Suppressor macrophage treated with lipopolysaccharide for 4 hours (primary cell): Measurements from ENCODE around the gene DRP2.
"Not testable (repeated sequence)": the region's sequence is repeated elsewhere in the genome, so short reads cannot be mapped to it uniquely, and the experiment has no call there.

Experiments
- DNase-seq: peaks from one replicate; pipeline ENCODE4 v3.0.0-alpha.2; 2020

Gene DRP2

DNA sequence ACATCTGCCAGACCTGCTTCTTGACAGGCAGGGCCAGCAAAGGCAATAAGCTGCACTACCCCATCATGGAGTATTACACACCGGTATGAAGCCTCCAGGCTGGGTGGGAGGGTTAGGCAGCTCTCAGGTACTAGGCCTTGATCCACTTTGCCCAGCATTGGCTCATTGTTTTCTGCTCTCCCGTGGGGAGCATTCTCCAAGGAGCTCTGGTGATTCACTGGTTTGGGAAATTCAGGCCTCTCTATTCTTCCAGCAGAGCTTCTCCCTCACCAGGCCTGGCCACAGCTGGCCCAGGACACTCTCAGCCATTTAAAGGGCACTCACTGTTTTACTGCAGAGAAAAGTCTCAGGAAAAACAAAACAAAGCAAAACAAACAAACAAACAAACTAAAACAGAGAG lies 33.0 kb downstream of the DRP2 start:
- DNase-seq: no peak

DNA sequence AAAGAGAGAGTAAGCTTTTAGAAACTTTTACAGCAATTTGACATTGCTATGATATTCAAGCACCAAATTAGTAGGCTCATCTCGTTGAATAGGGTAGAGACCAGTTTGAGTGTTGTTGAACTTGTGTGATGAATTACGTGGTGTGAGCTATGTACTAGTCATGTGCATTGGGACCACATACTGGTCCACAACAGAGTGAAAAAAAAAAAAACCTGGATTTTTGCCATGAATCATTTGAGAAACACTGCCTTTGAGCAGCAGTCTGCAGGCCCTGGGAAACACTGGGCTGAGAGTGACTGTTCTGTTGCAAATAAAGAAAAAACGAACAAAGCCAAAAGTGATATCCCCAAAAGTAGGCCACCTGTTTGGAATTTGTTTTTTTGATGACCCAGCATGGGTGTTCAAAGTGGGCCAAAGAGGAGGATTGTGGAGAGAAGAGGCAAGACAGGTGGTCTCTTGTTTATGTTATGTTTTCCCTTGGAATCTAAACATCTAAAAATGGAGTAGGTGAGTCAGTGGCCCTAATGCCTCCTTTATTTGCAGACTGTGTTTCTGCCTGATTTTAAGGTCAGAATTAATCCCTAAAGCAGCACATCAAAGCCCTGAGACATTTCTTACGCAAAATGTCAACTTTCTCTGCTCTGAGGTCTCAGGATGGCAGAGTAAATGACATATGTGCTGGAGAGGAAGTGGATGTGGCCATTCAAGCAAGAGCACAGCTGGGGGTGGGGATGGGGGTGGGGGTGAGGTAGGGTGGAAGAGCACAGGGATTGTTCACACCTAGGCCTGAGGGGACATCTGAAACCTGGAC lies 38.1 kb downstream of the DRP2 start:
- no peak for DNase-seq

DNA sequence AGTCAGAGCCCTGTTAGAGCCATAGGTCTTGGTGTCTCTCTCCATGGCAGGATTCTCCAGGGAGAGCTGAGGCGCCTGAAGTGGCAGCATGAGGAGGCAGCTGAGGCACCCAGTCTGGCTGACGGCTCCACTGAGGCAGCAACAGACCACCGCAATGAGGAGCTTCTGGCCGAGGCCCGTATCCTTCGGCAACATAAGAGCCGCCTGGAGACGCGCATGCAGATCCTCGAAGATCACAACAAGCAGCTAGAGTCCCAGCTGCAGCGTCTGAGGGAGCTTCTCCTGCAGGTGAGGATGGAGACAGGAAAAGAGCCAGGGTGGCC lies 38.6 kb downstream of the DRP2 start:
- DNase-seq: no peak

DNA sequence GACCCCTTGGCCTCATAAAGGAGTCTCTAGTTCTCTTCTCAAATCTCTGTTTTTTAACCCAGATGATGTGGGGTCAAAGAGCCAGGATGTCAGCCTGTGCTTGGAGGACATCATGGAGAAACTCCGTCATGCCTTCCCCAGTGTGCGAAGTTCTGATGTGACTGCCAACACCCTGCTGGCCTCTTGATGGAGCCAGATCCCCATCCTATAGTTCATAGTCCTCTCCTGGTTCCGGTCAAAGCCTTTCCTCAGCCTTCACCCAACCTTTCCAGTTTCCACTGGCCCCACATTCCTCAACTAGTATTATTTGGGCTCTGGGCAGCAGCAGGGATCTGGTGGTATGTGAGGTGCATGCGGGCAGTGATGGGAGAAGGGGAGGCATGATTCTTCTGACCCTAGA lies 40.8 kb downstream of the DRP2 start:
- peak; percentile 0 for DNase-seq

DNA sequence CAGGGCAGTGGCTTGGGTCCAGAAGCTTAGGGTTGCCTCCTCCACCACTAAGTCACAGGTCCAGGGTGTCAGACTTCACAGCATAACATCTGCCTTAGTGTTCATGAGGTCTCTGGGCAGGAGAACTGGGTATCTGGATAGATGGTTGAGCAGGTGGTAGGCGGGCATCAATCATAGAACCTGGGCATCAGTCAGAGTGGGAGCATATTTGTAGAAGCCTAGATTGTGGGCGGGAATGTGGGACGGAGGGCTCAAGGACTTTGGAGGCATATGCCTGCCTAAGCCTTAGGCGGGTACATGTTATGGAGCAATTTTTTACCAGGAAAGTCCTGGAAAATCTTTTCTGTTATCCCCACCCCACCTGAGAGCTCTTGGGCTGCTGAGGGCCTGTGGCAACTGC lies 43.0 kb downstream of the DRP2 start:
- no peak for DNase-seq

DNA sequence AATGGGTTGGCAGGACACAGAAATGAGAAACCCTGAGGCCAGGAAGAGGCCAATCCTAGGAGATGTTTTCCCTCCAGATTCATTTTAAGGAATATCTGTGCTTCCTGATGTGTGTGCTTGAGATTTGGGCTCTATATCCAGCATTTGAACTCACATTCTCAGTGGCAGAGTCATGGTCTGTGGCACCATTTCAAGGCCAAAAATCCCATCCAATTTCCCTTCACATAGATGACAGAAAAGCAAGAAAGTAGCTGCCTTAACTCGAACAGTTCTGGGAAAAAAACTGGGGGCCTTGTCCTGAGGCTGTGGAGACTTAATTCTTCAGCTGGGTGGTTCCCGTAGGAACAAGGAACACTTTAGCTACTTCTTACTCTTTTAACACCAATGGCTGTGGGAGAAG lies 44.2 kb downstream of the DRP2 start:
- no peak for DNase-seq

DNA sequence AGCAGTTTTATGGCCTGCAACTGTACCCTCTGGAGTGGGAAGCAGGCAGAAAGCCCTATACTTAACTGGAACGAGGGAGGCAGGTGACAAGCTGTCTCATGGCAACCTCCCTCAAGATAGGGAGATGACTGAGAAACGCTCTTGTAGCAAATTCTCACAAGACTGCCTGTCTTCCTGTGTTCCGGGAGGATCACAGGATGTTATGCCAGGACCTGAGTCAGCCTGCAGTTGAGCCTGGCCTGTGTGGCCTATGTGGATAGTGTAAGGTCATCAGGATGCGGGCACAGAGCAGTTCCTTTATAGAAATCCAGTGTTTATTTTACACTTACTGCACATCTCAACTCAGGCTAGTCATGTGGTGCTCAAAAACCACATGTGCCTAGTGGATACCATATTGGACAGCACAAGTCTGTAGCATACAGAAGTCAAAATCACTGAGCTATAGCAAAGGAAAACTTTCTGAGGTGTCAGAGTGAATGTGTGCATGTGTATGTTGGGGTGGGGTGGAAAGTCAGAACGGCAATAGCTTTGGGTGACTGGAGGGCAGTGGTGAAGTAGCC lies 46.4 kb downstream of the DRP2 start:
- no peak for DNase-seq

DNA sequence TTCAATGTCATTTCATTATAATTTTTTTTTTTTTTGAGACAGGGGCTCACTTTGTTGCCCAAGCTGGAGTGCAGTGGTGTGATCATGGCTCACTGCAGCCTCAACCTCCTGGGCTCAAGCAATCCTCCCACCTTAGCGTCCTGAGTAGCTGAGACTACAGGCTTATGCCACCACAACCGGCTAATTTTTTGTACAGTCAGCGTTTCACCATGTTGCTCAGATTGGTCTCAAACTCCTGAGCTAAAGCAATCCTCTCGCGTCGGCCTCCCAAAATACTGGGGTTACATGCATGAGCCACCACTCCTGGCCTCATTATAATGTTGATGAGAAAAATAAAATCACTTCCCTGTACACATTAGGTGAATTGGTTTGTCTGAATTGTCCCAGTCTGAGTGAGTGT lies 54.6 kb downstream of the DRP2 start:
- no peak for DNase-seq

DNA sequence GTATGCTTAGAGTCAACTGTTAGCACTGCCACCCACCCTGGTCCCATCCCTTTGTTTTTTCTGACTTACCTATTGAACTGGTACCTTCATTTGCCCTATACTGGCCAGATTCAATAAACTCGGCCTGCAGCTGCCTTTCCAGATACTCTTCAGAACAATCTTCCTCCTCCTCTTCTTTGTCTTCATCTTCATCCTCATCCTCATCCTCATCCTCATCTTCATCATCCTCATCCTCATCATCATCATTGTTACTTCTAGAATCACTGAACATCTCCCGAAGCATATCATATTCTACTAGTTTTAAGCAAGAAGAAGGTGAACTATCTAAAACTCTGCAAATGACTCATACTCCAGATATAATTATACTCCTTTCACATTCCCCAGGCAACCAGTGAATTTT lies 56.7 kb downstream of the DRP2 start:
- DNase-seq: no peak

DNA sequence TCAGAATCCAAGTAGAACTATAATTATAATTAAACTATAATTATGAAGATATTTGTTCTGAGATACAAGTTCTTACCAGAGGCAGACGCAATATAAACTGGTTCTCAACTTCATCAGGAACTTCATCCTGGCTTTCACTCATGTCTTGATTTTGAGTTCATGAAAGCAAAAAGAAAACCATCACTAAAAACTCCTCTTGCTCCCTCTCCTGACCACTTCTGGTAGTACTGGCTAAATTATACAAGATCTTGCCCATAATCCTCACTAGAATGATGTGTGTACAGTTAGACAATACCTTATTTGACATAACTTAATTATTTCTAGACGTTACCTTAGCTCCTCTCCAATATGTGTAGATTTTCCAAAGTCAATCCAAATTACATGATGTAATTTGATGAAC lies 67.8 kb downstream of the DRP2 start:
- peak; percentile 26 for DNase-seq

DNA sequence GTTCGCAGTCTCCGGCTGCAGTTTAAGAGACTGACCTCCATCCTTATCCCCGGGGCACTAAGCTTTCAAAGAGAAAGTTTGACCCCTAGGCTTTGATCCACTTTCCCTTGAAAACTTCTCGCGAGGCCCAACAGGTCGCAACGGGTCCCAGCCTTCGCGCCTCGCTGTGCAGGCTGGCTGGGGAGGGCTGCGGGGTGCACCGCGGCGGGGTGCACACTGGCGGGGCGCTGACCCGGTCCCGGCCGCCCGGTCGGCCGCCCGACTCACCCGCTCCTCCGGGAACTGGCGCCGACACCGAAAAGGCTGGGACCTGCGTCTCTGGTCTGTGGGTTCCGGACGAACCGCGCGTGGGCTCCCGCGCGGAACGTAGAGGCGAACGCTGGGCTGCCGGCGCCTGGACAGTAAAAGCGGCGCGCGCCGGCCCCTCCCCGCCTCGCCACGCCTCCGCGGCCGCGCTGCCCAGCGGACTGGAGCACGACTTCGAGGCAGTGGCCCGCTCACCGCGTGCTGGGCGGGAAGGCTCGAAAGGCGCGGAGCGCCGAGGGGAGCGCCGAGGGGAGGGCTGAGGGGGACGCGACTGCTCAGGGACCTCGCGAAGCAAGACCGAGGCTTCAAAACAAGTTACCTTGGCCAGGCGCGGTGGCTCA lies 71.5 kb downstream of the DRP2 start, which contains the start of gene TAF7L:
TSS of gene TAF7L (minus strand) at position 378 of the 647 bp plus-strand sequence. CDS start 3,791 bp downstream, outside the sequence.
- DNase-seq: no peak

DNA sequence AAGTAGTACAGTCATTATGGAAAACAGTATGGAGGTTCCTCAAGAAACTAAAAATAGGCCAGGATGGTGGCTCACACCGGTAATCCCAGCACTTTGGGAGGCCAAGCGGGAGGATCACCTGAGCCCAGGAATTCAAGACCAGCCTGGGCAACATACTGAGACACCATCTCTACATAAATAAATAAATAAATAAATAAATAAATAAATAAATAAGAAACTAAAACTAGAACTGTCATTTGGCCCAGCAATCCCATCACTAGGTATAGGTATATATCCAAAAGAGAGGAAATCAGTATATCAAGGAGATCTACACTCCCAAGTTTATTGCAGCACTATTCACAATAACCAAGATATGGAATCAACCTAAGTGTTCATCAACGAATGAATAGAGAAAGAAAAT lies 76.0 kb downstream of the DRP2 start:
- DNase-seq: not testable (repeated sequence)

DNA sequence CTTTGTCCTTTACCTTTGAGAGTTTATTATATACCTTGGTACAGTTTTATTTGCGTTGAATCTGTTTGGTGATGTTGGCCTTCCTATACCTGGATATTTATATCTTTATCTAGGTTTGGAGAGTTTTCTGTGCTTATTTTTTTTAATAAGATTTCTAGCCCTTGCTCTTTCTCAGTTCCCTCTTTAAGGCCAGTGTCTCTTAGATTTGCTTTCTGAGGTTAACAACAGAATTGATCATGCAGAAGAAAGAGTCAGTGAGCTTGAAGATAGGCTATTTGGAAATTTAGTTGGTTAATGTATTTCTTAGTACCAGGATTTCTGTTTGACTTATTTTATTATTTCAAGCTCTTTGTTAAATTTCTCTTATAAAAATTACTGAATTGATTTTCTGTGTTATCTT lies 84.2 kb downstream of the DRP2 start:
- no peak for DNase-seq
